Stomach (tissue), 4 donors: Measurements from ENCODE around the gene STYXL2.

Experiments used
- EP300 ChIP-seq: sonication (generic); formaldehyde crosslinking; IDR thresholded peaks from one replicate; pipeline ENCODE4 v1.6.1; 2017; ENCODE audit warnings: antibody characterized with exemption
- POLR2A ChIP-seq, 4 donors: fragments of 450-650 bp; IDR thresholded peaks; one replicate each; pipeline ENCODE4 v1.6.1; 2016; ENCODE audit warnings: antibody characterized with exemption in 4 of 4, control low read depth in 2 of 4, mild to moderate bottlenecking in 1 of 4, moderate library complexity in 1 of 4
- POLR2AphosphoS5 ChIP-seq, 3 donors: sonication (generic); formaldehyde crosslinking; IDR thresholded peaks; one replicate each; pipeline ENCODE4 v1.6.1; 2016; ENCODE audit warnings: antibody characterized with exemption in 3 of 3
- TF ChIP-seq, protein P1 (sequence below), 7 experiments: fragments of 450-650 bp in 4 of 7; fragments of 200-600 bp in 3 of 7; sonication (generic) in 3 of 7; IDR thresholded peaks; one replicate each; pipeline ENCODE4 v1.5.1; 2016 to 2019; ENCODE audit warnings: antibody characterized with exemption in 7 of 7, control low read depth in 2 of 7, mild to moderate bottlenecking in 1 of 7

DNA sequence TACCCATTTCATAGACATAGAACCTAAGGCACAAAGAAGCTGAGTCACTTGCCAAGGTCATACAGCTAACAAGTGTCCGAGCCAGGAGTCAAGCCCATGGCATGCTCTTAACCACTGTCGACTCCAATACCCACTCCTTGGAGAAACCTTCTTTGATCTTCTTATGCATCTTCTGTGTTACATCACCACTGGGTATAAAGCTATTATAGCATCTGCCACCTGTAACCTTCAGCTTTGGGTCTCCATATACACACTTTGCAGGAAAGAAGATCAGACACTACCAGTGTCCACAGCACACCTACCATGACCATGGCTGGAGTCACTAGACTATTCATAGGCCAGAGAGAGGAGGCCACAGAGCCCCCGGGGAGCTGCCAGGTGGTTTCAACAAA lies 32.8 kb upstream of the STYXL2 start:
- TF ChIP-seq, protein P1, sequence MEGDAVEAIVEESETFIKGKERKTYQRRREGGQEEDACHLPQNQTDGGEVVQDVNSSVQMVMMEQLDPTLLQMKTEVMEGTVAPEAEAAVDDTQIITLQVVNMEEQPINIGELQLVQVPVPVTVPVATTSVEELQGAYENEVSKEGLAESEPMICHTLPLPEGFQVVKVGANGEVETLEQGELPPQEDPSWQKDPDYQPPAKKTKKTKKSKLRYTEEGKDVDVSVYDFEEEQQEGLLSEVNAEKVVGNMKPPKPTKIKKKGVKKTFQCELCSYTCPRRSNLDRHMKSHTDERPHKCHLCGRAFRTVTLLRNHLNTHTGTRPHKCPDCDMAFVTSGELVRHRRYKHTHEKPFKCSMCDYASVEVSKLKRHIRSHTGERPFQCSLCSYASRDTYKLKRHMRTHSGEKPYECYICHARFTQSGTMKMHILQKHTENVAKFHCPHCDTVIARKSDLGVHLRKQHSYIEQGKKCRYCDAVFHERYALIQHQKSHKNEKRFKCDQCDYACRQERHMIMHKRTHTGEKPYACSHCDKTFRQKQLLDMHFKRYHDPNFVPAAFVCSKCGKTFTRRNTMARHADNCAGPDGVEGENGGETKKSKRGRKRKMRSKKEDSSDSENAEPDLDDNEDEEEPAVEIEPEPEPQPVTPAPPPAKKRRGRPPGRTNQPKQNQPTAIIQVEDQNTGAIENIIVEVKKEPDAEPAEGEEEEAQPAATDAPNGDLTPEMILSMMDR (IDR thresholded peaks at IDR 0.05) = no peak
- no peak for TF ChIP-seq POLR2A (IDR thresholded peaks at IDR 0.05)
- TF ChIP-seq EP300 = no peak
- TF ChIP-seq POLR2AphosphoS5 (IDR thresholded peaks at IDR 0.05) = no peak
